ENCODE results near the gene RAPGEF3.

DNA sequence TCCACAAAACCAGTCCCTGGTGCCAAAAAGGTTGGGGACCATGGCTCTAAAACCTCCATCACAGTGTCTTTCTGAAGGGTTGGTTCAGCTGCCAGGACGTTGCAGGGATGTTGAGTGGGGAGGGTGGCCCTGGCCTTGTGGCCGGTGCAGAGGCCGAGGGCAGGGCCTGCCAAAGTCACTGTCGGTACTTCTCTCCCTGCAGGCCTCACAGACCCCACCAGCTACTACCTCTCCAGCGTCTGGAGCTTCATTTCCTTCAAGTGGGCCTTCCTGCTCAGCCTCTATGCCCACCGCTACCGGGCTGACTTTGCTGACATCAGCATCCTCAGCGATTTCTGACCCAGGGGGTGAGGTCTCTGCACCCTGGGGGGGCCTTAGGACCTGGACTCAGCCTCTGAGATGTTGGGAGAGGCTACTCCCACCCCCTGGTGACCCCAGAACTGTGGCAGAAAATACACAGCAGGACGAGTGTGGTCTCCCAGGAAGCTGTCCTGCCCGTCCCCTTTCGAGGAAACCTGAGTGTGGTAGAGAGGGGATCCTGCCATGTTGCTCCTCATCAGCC is 21.3 kb upstream of the RAPGEF3 start:
- TF ChIP-seq POLR2A (IDR thresholded peaks at IDR 0.05; ENCODE audit: low read length) (no peak), GATA1 (IDR thresholded peaks at IDR 0.05; ENCODE audit: low read depth, low read length) (no peak)

All from erythroblast (primary cell).